Activated CD4-positive, alpha-beta T cell treated with anti-CD3 and anti-CD28 coated beads for 36 hours (primary cell): Measurements from ENCODE around the gene ADARB2. TPM values are rescaled to one million over a fixed set of nuclear protein-coding genes. Genes with fewer than 3 reads are reported as not detected.
"Not testable (repeated sequence)": the region's sequence is repeated elsewhere in the genome, so short reads cannot be mapped to it uniquely, and the experiment has no call there.

Experiments used
- ATAC-seq: fragments of 200-7000 bp; cut with Tn5 transposase; one replicate; pipeline ENCODE4 v1.10.0; 2021; ENCODE audit warnings: mild to moderate bottlenecking, moderate library complexity
- CTCF ChIA-PET: fragments of 350-600 bp; sonication (Branson Sonifier 250); formaldehyde crosslinking; loops from one replicate; lab custom pipeline; 2021; ENCODE audit warnings: antibody characterized with exemption; lab: Charles Lee
- POLR2A ChIA-PET: fragments of 350-600 bp; sonication (Branson Sonifier 250); formaldehyde crosslinking; loops from one replicate; lab custom pipeline; 2021; ENCODE audit warnings: antibody characterized with exemption, inconsistent platforms; lab: Charles Lee
- DNase-seq: peaks from one replicate; pipeline ENCODE4 v3.0.0-alpha.2; 2020
- H3K27ac Mint-ChIP-seq: one replicate; pipeline ENCODE4 v1.8.0; 2021; ENCODE audit warnings: mixed read lengths
- H3K27me3 Mint-ChIP-seq: one replicate; pipeline ENCODE4 v1.8.0; 2021; ENCODE audit warnings: mixed read lengths
- H3K36me3 Mint-ChIP-seq: one replicate; pipeline ENCODE4 v1.8.0; 2021; ENCODE audit warnings: low read depth, mixed read lengths
- H3K4me1 Mint-ChIP-seq: one replicate; pipeline ENCODE4 v1.8.0; 2021; ENCODE audit warnings: mixed read lengths
- H3K4me3 Mint-ChIP-seq: one replicate; pipeline ENCODE4 v1.8.0; 2021; ENCODE audit warnings: mild to moderate bottlenecking, moderate library complexity, mixed read lengths
- H3K9me3 Mint-ChIP-seq: one replicate; pipeline ENCODE4 v1.8.0; 2021; ENCODE audit warnings: low read depth, mixed read lengths
- intact Hi-C, 2 experiments: fragments of 100-400 bp; cut with DNase I in 1 of 2; cut with micrococcal nuclease in 1 of 2; formaldehyde crosslinking; loops; one replicate each; pipeline versions ENCODE4 v1.14.2 to v1.15.1; 2022 to 2024; cut with DNase I, micrococcal nuclease
- total RNA-seq, 2 experiments: library from RNA; stranded (reverse); gene quantifications; one replicate each; pipeline ENCODE4 v1.2.3, GENCODE V29; 2021

ADARB2 gene
- total RNA-seq, 2 experiments from 2014 or later: not detected

- Mint-ChIP-seq H3K27ac (no peak overlapping the region), H3K4me3 (no peak overlapping the region), H3K27me3 (peaks cover 33% of the 10 kb centered on the region), H3K9me3 (no peaks in the 10 kb centered on the region), H3K4me1 (peaks cover 6% of the 10 kb centered on the region), H3K36me3 (no peaks in the 10 kb centered on the region)
- CTCF ChIA-PET: interaction anchor here (0.6 to 2.2 kb wide), 9 partner anchors 8 to 1535 kb away, joined by 3 to 9 read pairs (median 5); no protein-coding TSS in a partner anchor
- DNase-seq (no peak), ATAC-seq (no peak)
- POLR2A ChIA-PET: no interaction called here
- intact Hi-C loops: no loop called here
Observed at GRCh38 chr10:1419796-1420610, 317.3 kb downstream of the ADARB2 start.

GRCh38 chr10:1418031-1418550 is 319.2 kb downstream of the ADARB2 start:
- Mint-ChIP-seq H3K4me1 (peaks cover 6% of the 10 kb centered on the region), H3K36me3 (no peaks in the 10 kb centered on the region)
- CTCF ChIA-PET: no interaction called here

GRCh38 chr10:1417574-1417973 is 319.8 kb downstream of the ADARB2 start:
- ATAC-seq (no peak), DNase-seq (no peak)
- H3K27ac Mint-ChIP-seq: no peak overlapping the region
- ChIA-PET CTCF (no interaction called here), POLR2A (no interaction called here)
- H3K27me3 Mint-ChIP-seq: peaks cover 47% of the 10 kb centered on the region
- H3K9me3 Mint-ChIP-seq: no peaks in the 10 kb centered on the region
- intact Hi-C loops: no loop called here
- H3K4me1 Mint-ChIP-seq: peaks cover 6% of the 10 kb centered on the region
- no peak overlapping the region for H3K4me3 Mint-ChIP-seq
- H3K36me3 Mint-ChIP-seq: no peaks in the 10 kb centered on the region

More at GRCh38 chr10:1418031-1418550, 319.2 kb downstream of the ADARB2 start:
- DNase-seq (no peak), ATAC-seq (no peak)
- Mint-ChIP-seq H3K9me3 (no peaks in the 10 kb centered on the region), H3K4me3 (no peak overlapping the region), H3K27me3 (peaks cover 42% of the 10 kb centered on the region), H3K27ac (no peak overlapping the region)
- POLR2A ChIA-PET: no interaction called here
- intact Hi-C loops: no loop called here

DNA sequence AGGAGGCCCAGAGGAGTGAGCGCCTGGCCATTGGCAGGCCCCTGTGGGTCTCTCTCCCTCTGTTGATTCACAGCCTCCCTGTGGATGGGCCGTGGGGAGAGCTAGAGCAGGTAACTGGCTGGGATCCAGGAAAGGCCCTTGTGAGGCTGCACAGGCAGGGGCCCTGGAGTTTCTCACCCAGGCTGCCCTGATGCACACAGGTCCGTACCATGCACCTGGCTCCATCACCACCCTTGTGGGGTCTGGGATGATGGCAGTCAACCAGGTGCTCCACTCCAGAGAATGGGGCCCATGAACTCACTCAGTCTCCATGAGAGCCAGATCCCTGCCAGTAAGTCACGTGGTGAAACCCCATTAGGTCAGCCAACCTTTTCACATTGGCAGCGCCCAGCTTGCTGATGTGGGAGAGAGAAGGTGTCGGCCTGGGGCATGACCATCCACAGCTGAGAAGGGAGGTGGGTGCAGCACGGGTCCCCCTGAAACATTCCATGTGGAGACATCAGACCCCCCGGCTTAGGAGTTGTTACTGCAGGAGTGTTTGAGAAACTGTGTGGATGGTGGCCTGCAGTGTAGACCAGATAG is 320.8 kb downstream of the ADARB2 start:
- intact Hi-C loops: no loop called here
- Mint-ChIP-seq H3K4me3 (no peak overlapping the region), H3K4me1 (peaks cover 6% of the 10 kb centered on the region), H3K36me3 (no peaks in the 10 kb centered on the region), H3K27ac (no peak overlapping the region), H3K9me3 (no peaks in the 10 kb centered on the region), H3K27me3 (peaks cover 43% of the 10 kb centered on the region)
- CTCF ChIA-PET: no interaction called here
- POLR2A ChIA-PET: no interaction called here
- DNase-seq (no peak), ATAC-seq (no peak)

- ChIA-PET CTCF (no interaction called here), POLR2A (no interaction called here)
- Mint-ChIP-seq H3K36me3 (no peaks in the 10 kb centered on the region), H3K4me3 (no peak overlapping the region), H3K9me3 (no peaks in the 10 kb centered on the region), H3K4me1 (no peaks in the 10 kb centered on the region), H3K27ac (no peak overlapping the region), H3K27me3 (peaks cover 31% of the 10 kb centered on the region)
- intact Hi-C loops: no loop called here
- no peak for ATAC-seq
- no peak for DNase-seq
Observed at GRCh38 chr10:1414893-1415292, 322.4 kb downstream of the ADARB2 start.

DNA sequence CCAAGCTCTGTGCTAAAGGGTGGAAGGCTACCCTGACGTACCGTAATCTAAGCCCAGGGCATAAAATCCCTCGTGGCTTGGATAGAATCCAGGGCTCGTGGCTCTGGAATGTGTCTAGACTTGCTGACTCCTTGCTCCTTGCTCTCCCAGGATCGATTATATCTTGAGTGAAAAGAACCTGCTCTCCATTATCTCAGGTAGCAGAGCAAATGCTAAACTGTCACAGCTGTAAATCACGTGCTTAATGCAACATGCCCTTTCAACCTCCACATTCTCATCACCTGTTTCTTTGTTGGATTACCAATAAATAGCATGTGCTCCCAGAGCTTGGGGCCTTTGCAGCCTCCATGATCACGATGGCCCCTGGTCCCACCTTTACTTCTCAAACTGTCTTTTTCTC is 323.0 kb downstream of the ADARB2 start:
- POLR2A ChIA-PET, H3K27ac Mint-ChIP-seq, DNase-seq, H3K4me3 Mint-ChIP-seq, CTCF ChIA-PET, H3K4me1 Mint-ChIP-seq, ATAC-seq, H3K36me3 Mint-ChIP-seq, intact Hi-C loops, H3K9me3 Mint-ChIP-seq: not testable (repeated sequence)
- peaks cover 28% of the 10 kb centered on the region for H3K27me3 Mint-ChIP-seq

- Mint-ChIP-seq H3K27me3 (peaks cover 28% of the 10 kb centered on the region), H3K4me1 (no peaks in the 10 kb centered on the region), H3K36me3 (no peaks in the 10 kb centered on the region), H3K27ac (no peak overlapping the region), H3K9me3 (no peaks in the 10 kb centered on the region), H3K4me3 (no peak overlapping the region)
- ATAC-seq: no peak
- ChIA-PET CTCF (no interaction called here), POLR2A (no interaction called here)
- no peak for DNase-seq
- intact Hi-C loops: no loop called here
Observed at GRCh38 chr10:1413823-1414222, 323.5 kb downstream of the ADARB2 start.

- intact Hi-C loops: no loop called here
- H3K4me3 Mint-ChIP-seq: no peak overlapping the region
- ChIA-PET POLR2A (no interaction called here), CTCF (interaction anchor here (0.5 kb wide), 1 partner anchor 210 kb away, joined by 3 read pairs; no protein-coding TSS in a partner anchor)
- no peaks in the 10 kb centered on the region for H3K9me3 Mint-ChIP-seq
- no peak for ATAC-seq
- H3K27ac Mint-ChIP-seq: no peak overlapping the region
- no peaks in the 10 kb centered on the region for H3K36me3 Mint-ChIP-seq
- peaks cover 28% of the 10 kb centered on the region for H3K27me3 Mint-ChIP-seq
- no peaks in the 10 kb centered on the region for H3K4me1 Mint-ChIP-seq
- no peak for DNase-seq
Observed at GRCh38 chr10:1413256-1413655, 324.1 kb downstream of the ADARB2 start.

DNA sequence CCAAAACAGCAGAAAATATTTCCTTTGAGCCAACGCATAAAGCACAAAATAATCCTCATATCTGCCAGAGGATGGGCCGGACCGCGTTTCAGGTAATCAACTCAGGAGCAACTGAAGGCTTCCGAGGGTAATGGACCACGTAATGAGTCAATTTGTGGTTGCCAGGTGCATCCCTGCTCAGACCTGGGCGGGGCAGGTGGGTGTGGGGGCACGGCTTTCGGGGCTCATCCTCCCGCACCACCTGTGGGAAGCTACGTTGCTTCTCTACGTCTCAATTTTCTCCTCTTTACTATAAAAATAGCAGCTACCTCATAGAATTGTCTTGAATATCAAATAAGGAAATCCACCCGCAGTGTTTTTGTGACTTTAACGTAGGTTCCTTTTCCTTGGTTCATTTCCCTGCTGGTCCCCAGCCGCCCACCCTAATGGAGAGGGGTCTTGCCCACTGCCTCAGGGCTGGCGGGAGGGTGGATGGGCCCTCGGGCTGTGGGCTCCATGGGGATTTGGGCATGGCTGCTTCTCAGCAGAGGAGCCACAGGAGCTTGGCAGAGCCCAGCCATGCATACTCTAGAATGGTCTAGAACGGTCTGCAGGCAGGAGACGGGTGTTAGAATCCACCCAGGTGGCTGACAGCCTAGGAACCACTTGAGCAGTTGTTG is 324.7 kb downstream of the ADARB2 start:
- ChIA-PET CTCF (interaction anchor here (0.5 to 1.5 kb wide), 2 partner anchors 9 to 210 kb away, joined by 3 to 6 read pairs; no protein-coding TSS in a partner anchor), POLR2A (no interaction called here)
- Mint-ChIP-seq H3K27me3 (peaks cover 28% of the 10 kb centered on the region), H3K27ac (no peak overlapping the region), H3K36me3 (no peaks in the 10 kb centered on the region), H3K4me3 (no peak overlapping the region), H3K4me1 (no peaks in the 10 kb centered on the region), H3K9me3 (no peaks in the 10 kb centered on the region)
- intact Hi-C loops: no loop called here
- ATAC-seq (no peak), DNase-seq (no peak)

DNA sequence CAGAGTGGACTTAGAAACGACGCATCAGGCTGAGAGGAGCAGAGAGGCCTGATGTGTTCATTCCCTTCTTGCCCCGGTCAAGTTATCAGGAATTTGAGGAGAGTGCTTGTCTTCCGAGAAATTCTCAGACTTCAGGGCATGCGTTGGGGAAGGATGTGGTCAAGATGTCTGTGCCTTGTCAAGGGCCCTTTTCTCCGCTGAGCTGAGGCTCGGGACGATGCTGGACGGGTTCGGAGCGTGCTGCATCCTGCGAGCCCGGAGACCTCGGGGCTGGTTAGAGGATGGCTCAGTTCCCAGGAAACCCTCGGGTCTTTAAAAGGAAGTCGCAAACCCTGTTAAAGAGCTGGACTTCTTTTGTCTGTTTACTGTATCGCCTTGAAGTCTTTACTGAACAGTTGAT is 325.4 kb downstream of the ADARB2 start:
- ChIA-PET CTCF (interaction anchor here (0.6 to 1.5 kb wide), 2 partner anchors 9 to 624 kb away, joined by 3 to 6 read pairs; no protein-coding TSS in a partner anchor), POLR2A (no interaction called here)
- intact Hi-C loops: no loop called here
- no peaks in the 10 kb centered on the region for H3K36me3 Mint-ChIP-seq
- peaks cover 22% of the 10 kb centered on the region for H3K27me3 Mint-ChIP-seq
- ATAC-seq (no peak), DNase-seq (no peak)
- H3K4me3 Mint-ChIP-seq: no peak overlapping the region
- no peaks in the 10 kb centered on the region for H3K9me3 Mint-ChIP-seq
- H3K27ac Mint-ChIP-seq: no peak overlapping the region
- H3K4me1 Mint-ChIP-seq: no peaks in the 10 kb centered on the region

- H3K27ac Mint-ChIP-seq: no peak overlapping the region
- ChIA-PET POLR2A (no interaction called here), CTCF (interaction anchor here (0.6 to 1.5 kb wide), 2 partner anchors 10 to 623 kb away, joined by 3 to 6 read pairs; no protein-coding TSS in a partner anchor)
- no peak for ATAC-seq
- no peak overlapping the region for H3K4me3 Mint-ChIP-seq
- H3K4me1 Mint-ChIP-seq: no peaks in the 10 kb centered on the region
- H3K27me3 Mint-ChIP-seq: peaks cover 20% of the 10 kb centered on the region
- H3K9me3 Mint-ChIP-seq: no peaks in the 10 kb centered on the region
- H3K36me3 Mint-ChIP-seq: no peaks in the 10 kb centered on the region
- intact Hi-C loops: no loop called here
- DNase-seq: no peak
Observed at GRCh38 chr10:1411451-1411850, 325.9 kb downstream of the ADARB2 start.
